ENCODE data around the gene MYO7A. TPM values are rescaled to one million over a fixed set of nuclear protein-coding genes. Genes with fewer than 3 reads are reported as not detected.

The MYO7A gene
- polyA plus RNA-seq, 1 donor, result 4.0 TPM

Other genes with a start within 250 kb of the MYO7A start
- gene B3GNT6, start 93.8 kb upstream of the MYO7A start, polyA plus RNA-seq (ENCODE audit: insufficient read length), result not detected
- gene CAPN5, start 61.3 kb upstream of the MYO7A start, polyA plus RNA-seq (ENCODE audit: insufficient read length), result 10.5 TPM
- gene OMP, start 25.4 kb upstream of the MYO7A start, polyA plus RNA-seq (ENCODE audit: insufficient read length), result not detected
- gene GDPD4, start 173.4 kb downstream of the MYO7A start, polyA plus RNA-seq (ENCODE audit: insufficient read length), result 0.09 TPM

All from forelimb muscle (tissue), 1 donor.